ENCODE measurements around the gene KRT85. TPM values are rescaled to one million over a fixed set of nuclear protein-coding genes. Genes with fewer than 3 reads are reported as not detected.

KRT85 gene
- total and polyA plus RNA-seq, 12 donors, result not detected

- DNase-seq, result no peak
- Histone ChIP-seq H3K4me1 (replicated peaks in 1 of 2) (no peaks in the 10 kb centered on the region), H3K36me3 (replicated peaks in 1 of 2) (no peaks in the 10 kb centered on the region), H3K27me3 (no peaks in the 10 kb centered on the region), H3K4me3 (no peak overlapping the region), H3K9me3 (replicated peaks in 1 of 3) (peaks cover 0 to 4% (median 0%) of the 10 kb centered on the region in 3 donors), H3K27ac (no peak overlapping the region)
- intact Hi-C loops (cut with DNase I), result no loop called here
- TF ChIP-seq, protein P1, sequence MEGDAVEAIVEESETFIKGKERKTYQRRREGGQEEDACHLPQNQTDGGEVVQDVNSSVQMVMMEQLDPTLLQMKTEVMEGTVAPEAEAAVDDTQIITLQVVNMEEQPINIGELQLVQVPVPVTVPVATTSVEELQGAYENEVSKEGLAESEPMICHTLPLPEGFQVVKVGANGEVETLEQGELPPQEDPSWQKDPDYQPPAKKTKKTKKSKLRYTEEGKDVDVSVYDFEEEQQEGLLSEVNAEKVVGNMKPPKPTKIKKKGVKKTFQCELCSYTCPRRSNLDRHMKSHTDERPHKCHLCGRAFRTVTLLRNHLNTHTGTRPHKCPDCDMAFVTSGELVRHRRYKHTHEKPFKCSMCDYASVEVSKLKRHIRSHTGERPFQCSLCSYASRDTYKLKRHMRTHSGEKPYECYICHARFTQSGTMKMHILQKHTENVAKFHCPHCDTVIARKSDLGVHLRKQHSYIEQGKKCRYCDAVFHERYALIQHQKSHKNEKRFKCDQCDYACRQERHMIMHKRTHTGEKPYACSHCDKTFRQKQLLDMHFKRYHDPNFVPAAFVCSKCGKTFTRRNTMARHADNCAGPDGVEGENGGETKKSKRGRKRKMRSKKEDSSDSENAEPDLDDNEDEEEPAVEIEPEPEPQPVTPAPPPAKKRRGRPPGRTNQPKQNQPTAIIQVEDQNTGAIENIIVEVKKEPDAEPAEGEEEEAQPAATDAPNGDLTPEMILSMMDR (IDR thresholded peaks at IDR 0.05), result no peak
- no peak for TF ChIP-seq POLR2A (IDR thresholded peaks at IDR 0.05)
- WGBS, 4 donors, result 66 to 77% (median 71%) methylated on average over 10 of the region's 10 CpGs
Measured at GRCh38 chr12:52338241-52338960, 28.9 kb downstream of the KRT85 start.

- Histone ChIP-seq H3K27me3 (no peaks in the 10 kb centered on the region), H3K27ac (no peak overlapping the region), H3K36me3 (replicated peaks in 1 of 2) (no peaks in the 10 kb centered on the region), H3K4me3 (no peak overlapping the region), H3K4me1 (replicated peaks in 1 of 2) (no peaks in the 10 kb centered on the region), H3K9me3 (replicated peaks in 1 of 3) (peaks cover 0 to 4% (median 0%) of the 10 kb centered on the region in 3 donors)
- no peak for TF ChIP-seq POLR2A (IDR thresholded peaks at IDR 0.05)
- TF ChIP-seq, protein P1 (IDR thresholded peaks at IDR 0.05), result no peak
- no peak for DNase-seq
- 33 to 43% (median 40%) methylated on average over 1 of the region's 1 CpG for WGBS, 4 donors
- intact Hi-C loops (cut with DNase I), result no loop called here
Measured at GRCh38 chr12:52337054-52337453, 30.2 kb downstream of the KRT85 start.

DNA sequence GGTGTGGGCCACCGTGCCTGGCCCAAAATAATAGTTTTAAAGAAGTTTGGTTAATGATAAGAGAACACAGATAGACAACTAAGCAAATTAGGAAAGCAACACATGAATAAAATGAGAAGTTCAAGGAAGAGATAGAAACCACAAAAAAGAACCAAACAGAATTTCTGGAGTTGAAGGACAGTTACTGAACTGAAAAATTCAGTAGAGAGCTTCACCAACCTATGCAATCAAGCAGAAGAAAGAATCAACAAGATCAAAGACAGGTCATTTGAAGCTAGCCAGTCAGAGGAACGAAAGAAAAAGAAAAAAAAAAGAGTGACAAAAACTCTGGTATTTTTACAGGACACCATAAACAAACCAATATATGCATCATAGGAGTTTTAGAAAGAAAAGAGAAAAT lies 30.6 kb downstream of the KRT85 start:
- 53 to 87% (median 81%) methylated on average over 2 of the region's 2 CpGs for WGBS, 4 donors
- TF ChIP-seq POLR2A (IDR thresholded peaks at IDR 0.05), result no peak

GRCh38 chr12:52335598-52336262 lies 31.6 kb downstream of the KRT85 start:
- H3K9me3 ChIP-seq (replicated peaks in 1 of 3), result peaks cover 0 to 4% (median 0%) of the 10 kb centered on the region in 3 donors
- 76 to 84% (median 80%) methylated on average over 3 to 4 of the region's 4 CpGs for WGBS, 4 donors
- no peak overlapping the region for H3K27ac ChIP-seq
- no peaks in the 10 kb centered on the region for H3K27me3 ChIP-seq
- TF ChIP-seq, protein P1 (IDR thresholded peaks at IDR 0.05), result no peak
- TF ChIP-seq POLR2A (IDR thresholded peaks at IDR 0.05), result no peak
- H3K4me1 ChIP-seq (replicated peaks in 1 of 2), result no peaks in the 10 kb centered on the region
- no peaks in the 10 kb centered on the region for H3K36me3 ChIP-seq (replicated peaks in 1 of 2)
- no peak overlapping the region for H3K4me3 ChIP-seq
- intact Hi-C loops (cut with DNase I), result no loop called here
- no peak for DNase-seq

More for the DNA sequence above, 30.6 kb downstream of the KRT85 start:
- DNase-seq, result no peak
- intact Hi-C loops (cut with DNase I), result no loop called here
- H3K36me3 ChIP-seq (replicated peaks in 1 of 2), result no peaks in the 10 kb centered on the region
- no peak overlapping the region for H3K27ac ChIP-seq
- no peaks in the 10 kb centered on the region for H3K4me1 ChIP-seq (replicated peaks in 1 of 2)
- H3K27me3 ChIP-seq, result no peaks in the 10 kb centered on the region
- H3K9me3 ChIP-seq (replicated peaks in 1 of 3), result peaks cover 0 to 4% (median 0%) of the 10 kb centered on the region in 3 donors
- no peak overlapping the region for H3K4me3 ChIP-seq

Measured in adrenal gland (tissue), 12 donors.